Trophoblast cell (in vitro differentiated cells and primary cell): ENCODE results near the gene ZNF610.
A peak's percentile ranks its signal among the peaks of the same experiment; 100 is the strongest.

ENCODE experiments used
- DNase-seq, 2 donors: peaks; one replicate each; pipeline ENCODE4 v3.0.0-alpha.2; 2016
- H2AFZ ChIP-seq: 2 replicates; pipeline ENCODE4 v1.6.1; 2013; ENCODE audit warnings: low read length, moderate library complexity, mild to moderate bottlenecking; ENCODE audit not compliant: insufficient read depth, poor library complexity
- H2AK5ac ChIP-seq: 2 replicates; pipeline ENCODE4 v1.6.1; 2013; ENCODE audit warnings: mild to moderate bottlenecking, low read length
- H2BK120ac ChIP-seq: 2 replicates; pipeline ENCODE4 v1.6.1; 2013; ENCODE audit warnings: low read length, mild to moderate bottlenecking, moderate library complexity; ENCODE audit not compliant: insufficient read depth, poor library complexity
- H2BK12ac ChIP-seq: 2 replicates; pipeline ENCODE4 v1.6.1; 2013; ENCODE audit warnings: mild to moderate bottlenecking, low read length, moderate library complexity
- H2BK5ac ChIP-seq: 2 replicates; pipeline ENCODE4 v1.6.1; 2013; ENCODE audit warnings: low read length, low read depth, moderate library complexity, mild to moderate bottlenecking; ENCODE audit not compliant: poor library complexity
- H3K14ac ChIP-seq: 2 replicates; pipeline ENCODE4 v1.6.1; 2013; ENCODE audit warnings: mild to moderate bottlenecking, low read length
- H3K18ac ChIP-seq: 2 replicates; pipeline ENCODE4 v1.6.1; 2013; ENCODE audit warnings: mild to moderate bottlenecking, low read length
- H3K23ac ChIP-seq: 2 replicates; pipeline ENCODE4 v1.6.1; 2013; ENCODE audit warnings: low read length
- H3K27ac ChIP-seq: 2 replicates; pipeline ENCODE4 v1.5.1; 2013; ENCODE audit warnings: low read depth, mild to moderate bottlenecking, inconsistent platforms, low read length, moderate library complexity
- H3K27me3 ChIP-seq: 2 replicates; pipeline ENCODE4 v1.6.1; 2013; ENCODE audit warnings: inconsistent platforms, mild to moderate bottlenecking, low read length, moderate library complexity; ENCODE audit not compliant: insufficient read depth
- H3K36me3 ChIP-seq, 2 experiments: 1 replicate in 1 of 2; 2 replicates in 1 of 2; pipeline ENCODE4 v1.6.1; 2013; ENCODE audit warnings: low read length in 2 of 2, mild to moderate bottlenecking in 2 of 2, moderate library complexity in 1 of 2; ENCODE audit not compliant: insufficient read depth in 2 of 2, control insufficient read depth in 1 of 2
- H3K4ac ChIP-seq: 2 replicates; pipeline ENCODE4 v1.6.1; 2013; ENCODE audit warnings: low read depth, mild to moderate bottlenecking, low read length, moderate library complexity
- H3K4me1 ChIP-seq, 2 experiments: 1 replicate in 1 of 2; 2 replicates in 1 of 2; pipeline ENCODE4 v1.6.1; 2013; ENCODE audit warnings: low read length in 2 of 2, mild to moderate bottlenecking in 2 of 2, moderate library complexity in 1 of 2; ENCODE audit not compliant: insufficient read depth in 2 of 2, control insufficient read depth in 1 of 2
- H3K4me2 ChIP-seq: 2 replicates; pipeline ENCODE4 v1.6.1; 2013; ENCODE audit warnings: inconsistent platforms, mild to moderate bottlenecking, low read length, moderate library complexity
- H3K4me3 ChIP-seq: 2 replicates; pipeline ENCODE4 v1.5.1; 2013; ENCODE audit warnings: mild to moderate bottlenecking, low read depth, low read length, inconsistent platforms
- H3K79me1 ChIP-seq: one replicate; pipeline ENCODE4 v1.6.1; 2013; ENCODE audit warnings: low read length
- H3K79me2 ChIP-seq: 2 replicates; pipeline ENCODE4 v1.6.1; 2013; ENCODE audit warnings: low read length, mild to moderate bottlenecking; ENCODE audit not compliant: control insufficient read depth, insufficient read depth, poor library complexity
- H3K9ac ChIP-seq: 2 replicates; pipeline ENCODE4 v1.6.1; 2013; ENCODE audit warnings: mild to moderate bottlenecking, low read length
- H3K9me3 ChIP-seq: 2 replicates; pipeline ENCODE4 v1.6.1; 2013; ENCODE audit warnings: low read depth, mild to moderate bottlenecking, control low read depth, inconsistent platforms, low read length; ENCODE audit not compliant: insufficient read depth
- H4K12ac ChIP-seq: 2 replicates; pipeline ENCODE4 v1.6.1; 2013; ENCODE audit warnings: low read depth, mild to moderate bottlenecking, low read length, moderate library complexity
- H4K8ac ChIP-seq: 2 replicates; pipeline ENCODE4 v1.6.1; 2013; ENCODE audit warnings: low read depth, mild to moderate bottlenecking, low read length, moderate library complexity
- H4K91ac ChIP-seq: one replicate; pipeline ENCODE4 v1.6.1; 2013; ENCODE audit warnings: low read depth, mild to moderate bottlenecking, low read length, moderate library complexity
- whole genome bisulfite sequencing: extraction: QIAGEN DNeasy Blood & Tissue Kit; methylation state at CpG from one replicate; pipeline ENCODE4 v1.1.7; 2013; ENCODE audit warnings: missing lambda C conversion rate; ENCODE audit not compliant: insufficient read length, insufficient coverage; ENCODE audit errors: extremely low coverage; 5-methylcytosine and 5-hydroxymethylcytosine counted together

Gene ZNF610

DNA sequence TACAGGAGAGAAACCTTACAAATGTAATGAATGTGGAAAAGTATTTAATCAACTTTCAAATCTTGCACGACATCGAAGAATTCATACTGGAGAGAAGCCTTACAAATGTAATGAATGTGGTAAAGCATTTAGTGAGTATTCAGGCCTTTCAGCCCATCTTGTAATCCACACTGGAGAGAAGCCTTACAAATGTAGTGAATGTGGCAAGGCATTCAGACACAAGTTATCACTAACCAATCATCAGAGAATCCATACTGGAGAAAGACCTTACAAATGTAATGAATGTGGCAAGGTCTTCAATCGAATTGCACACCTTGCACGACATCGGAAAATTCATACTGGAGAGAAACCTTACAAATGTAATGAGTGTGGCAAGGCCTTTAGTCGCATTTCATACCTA lies 13.6 kb upstream of the ZNF610 start:
- Histone ChIP-seq H4K8ac (no peak overlapping the region), H4K12ac (no peak overlapping the region), H3K4me1 (no peaks in the 10 kb centered on the region), H3K9me3 (peaks cover 13% of the 10 kb centered on the region), H3K79me2 (no peaks in the 10 kb centered on the region), H3K36me3 (peaks cover 22 to 34% of the 10 kb centered on the region in 2 experiments), H3K27me3 (no peaks in the 10 kb centered on the region), H3K14ac (no peak overlapping the region), H3K9ac (no peak overlapping the region), H3K18ac (no peak overlapping the region), H3K4me3 (no peak overlapping the region), H3K79me1 (no peaks in the 10 kb centered on the region), H4K91ac (no peak overlapping the region), H3K23ac (no peak overlapping the region), H2BK5ac (no peak overlapping the region), H3K4me2 (no peak overlapping the region), H2AFZ (no peak overlapping the region), H2BK12ac (no peak overlapping the region), H3K4ac (no peak overlapping the region), H2AK5ac (no peak overlapping the region), H2BK120ac (no peak overlapping the region), H3K27ac (no peak overlapping the region)
- no CpG with 5 or more reads among the region's 6 CpGs for WGBS
- DNase-seq, result no peak

DNA sequence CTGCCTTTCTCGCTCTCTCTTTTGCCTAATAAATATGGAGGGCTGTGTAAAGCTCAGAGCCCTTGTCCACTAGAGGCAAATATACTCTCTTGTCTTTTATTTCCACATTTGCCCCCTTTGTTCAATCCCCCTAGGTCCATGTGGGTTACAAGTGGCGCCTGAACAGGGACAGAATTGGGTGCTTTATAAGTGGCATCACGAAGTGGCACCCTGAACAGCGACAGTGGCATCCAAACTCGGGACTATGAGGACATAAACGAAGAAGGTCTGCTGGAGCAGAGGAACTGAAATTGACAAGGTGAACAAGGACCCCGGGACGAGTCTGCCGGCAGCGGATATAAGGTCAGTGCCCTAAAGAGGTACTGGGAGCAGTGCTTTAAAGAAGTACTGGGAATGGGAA lies 4.3 kb upstream of the ZNF610 start:
- Histone ChIP-seq H3K4ac (no peak overlapping the region), H3K27ac (no peak overlapping the region), H3K9ac (no peak overlapping the region), H3K23ac (no peak overlapping the region), H2BK12ac (no peak overlapping the region), H4K8ac (no peak overlapping the region), H2BK120ac (no peak overlapping the region), H3K27me3 (no peaks in the 10 kb centered on the region), H3K14ac (no peak overlapping the region), H3K4me1 (no peaks in the 10 kb centered on the region), H3K79me1 (peaks cover 7% of the 10 kb centered on the region), H3K36me3 (peaks cover 2 to 4% of the 10 kb centered on the region in 2 experiments), H3K9me3 (peaks cover 27% of the 10 kb centered on the region), H3K4me3 (no peak overlapping the region), H4K12ac (no peak overlapping the region), H2AK5ac (no peak overlapping the region), H3K18ac (no peak overlapping the region), H2AFZ (no peak overlapping the region), H4K91ac (no peak overlapping the region), H3K79me2 (peaks cover 5% of the 10 kb centered on the region), H3K4me2 (no peak overlapping the region), H2BK5ac (no peak overlapping the region)
- no CpG with 5 or more reads among the region's 10 CpGs for WGBS
- no peak for DNase-seq

DNA sequence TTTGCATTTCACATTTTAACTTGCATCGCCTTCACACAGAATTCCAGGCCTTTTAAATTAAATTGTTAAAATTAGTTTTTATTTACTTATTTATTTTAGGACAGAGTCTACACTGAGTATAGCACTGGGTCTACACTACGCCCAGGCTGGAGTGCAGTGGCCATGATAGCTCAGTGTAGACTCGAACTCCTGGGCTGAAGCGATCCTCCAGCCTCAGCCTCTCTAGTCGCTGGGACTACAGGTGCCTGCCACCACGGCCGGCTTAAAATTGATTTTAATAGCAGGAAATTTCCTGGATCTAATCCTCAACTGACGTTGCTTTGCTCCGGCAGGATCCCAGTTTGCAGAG lies 301 bp upstream of the ZNF610 start:
- Histone ChIP-seq H3K4me1 (peaks cover 3 to 4% of the 10 kb centered on the region in 2 experiments), H3K4me2 (peak overlapping the region; percentile 95), H2BK12ac (no peak overlapping the region), H2AFZ (peak overlapping the region; percentile 88), H3K36me3 (peaks cover 4% of the 10 kb centered on the region in 2 experiments), H3K79me2 (peaks cover 5% of the 10 kb centered on the region), H4K12ac (peak overlapping the region; percentile 85), H3K9me3 (peaks cover 20% of the 10 kb centered on the region), H3K79me1 (peaks cover 7% of the 10 kb centered on the region), H3K9ac (no peak overlapping the region), H3K18ac (no peak overlapping the region), H3K27me3 (no peaks in the 10 kb centered on the region), H3K4ac (no peak overlapping the region), H2BK120ac (no peak overlapping the region), H2AK5ac (no peak overlapping the region), H3K27ac (no peak overlapping the region), H4K8ac (peak overlapping the region; percentile 95), H3K4me3 (peak overlapping the region; percentile 79), H2BK5ac (no peak overlapping the region), H4K91ac (no peak overlapping the region), H3K14ac (no peak overlapping the region), H3K23ac (no peak overlapping the region)
- DNase-seq, result no peak
- no CpG with 5 or more reads among the region's 9 CpGs for WGBS

DNA sequence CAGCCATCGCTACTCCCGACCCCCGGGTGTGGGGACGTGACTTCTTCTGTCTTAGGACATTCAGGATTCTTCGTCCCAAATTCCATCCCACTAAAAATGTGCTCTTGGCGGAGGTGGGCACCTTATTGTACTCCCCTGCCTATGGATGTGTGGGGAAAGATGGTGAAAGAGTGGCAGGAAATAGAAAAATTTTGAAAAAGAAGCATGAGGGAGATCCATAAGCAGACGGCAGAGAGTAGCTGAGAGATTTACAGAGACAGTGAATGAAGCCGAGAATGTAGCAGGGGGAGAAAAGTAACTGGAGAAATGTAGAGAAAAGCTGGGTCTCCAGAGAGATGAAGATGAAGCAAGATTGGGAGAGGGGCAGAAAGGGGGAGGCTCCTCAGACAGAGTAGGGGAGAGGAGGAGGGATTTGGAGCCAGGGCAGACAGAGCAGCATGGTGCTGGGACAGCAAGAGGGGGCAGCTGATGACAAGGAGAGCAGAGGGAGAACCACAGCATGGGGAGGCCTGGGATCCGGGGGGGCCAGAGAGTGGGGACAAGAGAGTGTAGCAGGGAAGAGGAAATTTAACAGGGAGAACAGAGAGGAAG lies 843 bp downstream of the ZNF610 start:
- Histone ChIP-seq H2AFZ (peak overlapping the region; percentile 88), H3K4ac (peak overlapping the region; percentile 64), H3K27ac (no peak overlapping the region), H3K79me2 (peaks cover 5% of the 10 kb centered on the region), H2BK5ac (no peak overlapping the region), H3K9ac (peak overlapping the region; percentile 81), H4K8ac (peak overlapping the region; percentile 95), H3K9me3 (peaks cover 13% of the 10 kb centered on the region), H2BK12ac (no peak overlapping the region), H3K4me1 (peaks cover 3 to 4% of the 10 kb centered on the region in 2 experiments), H2AK5ac (peak overlapping the region; percentile 19), H3K4me2 (peak overlapping the region; percentile 95), H3K27me3 (no peaks in the 10 kb centered on the region), H4K91ac (peak overlapping the region; percentile 88), H3K36me3 (peaks cover 2 to 4% of the 10 kb centered on the region in 2 experiments), H3K14ac (peak overlapping the region; percentile 89), H4K12ac (peak overlapping the region; percentile 85), H3K79me1 (peaks cover 7% of the 10 kb centered on the region), H3K23ac (no peak overlapping the region), H3K18ac (peak overlapping the region; percentile 82), H2BK120ac (peak overlapping the region; percentile 72), H3K4me3 (peak overlapping the region; percentile 79)
- WGBS, result no CpG with 5 or more reads among the region's 9 CpGs
- DNase-seq, result no peak
